ENCODE measurements around the gene PARP1.

Gene PARP1

GRCh38 chr1:226419284-226420029 lies 11.6 kb upstream of the PARP1 start:
- Histone ChIP-seq H3K4me3 (ENCODE audit: low read depth in 1 of 2, low read length in 1 of 2) (no peak overlapping the region), H3K27me3 (peaks cover 67% of the 10 kb centered on the region), H3K4me1 (ENCODE audit: control insufficient read depth in 1 of 2, insufficient read depth in 1 of 2, low read depth in 1 of 2, low read length in 1 of 2) (peaks cover 0 to 15% of the 10 kb centered on the region in 2 experiments), H3K9me3 (no peaks in the 10 kb centered on the region), H3K36me3 (no peaks in the 10 kb centered on the region), H3K27ac (no peak overlapping the region)
- TF ChIP-seq CTCF (IDR thresholded peaks at IDR 0.05): no peak

- Histone ChIP-seq H3K27me3 (peaks cover 67% of the 10 kb centered on the region), H3K9me3 (no peaks in the 10 kb centered on the region), H3K27ac (no peak overlapping the region), H3K36me3 (no peaks in the 10 kb centered on the region), H3K4me3 (ENCODE audit: low read depth in 1 of 2, low read length in 1 of 2) (no peak overlapping the region), H3K4me1 (ENCODE audit: control insufficient read depth in 1 of 2, insufficient read depth in 1 of 2, low read depth in 1 of 2, low read length in 1 of 2) (peaks cover 0 to 15% of the 10 kb centered on the region in 2 experiments)
- no peak for TF ChIP-seq CTCF (IDR thresholded peaks at IDR 0.05)
These were observed 10.1 kb upstream of the PARP1 start for GRCh38 chr1:226417830-226418546.

GRCh38 chr1:226417350-226417749 lies 9.5 kb upstream of the PARP1 start:
- peaks cover 0 to 9% of the 10 kb centered on the region in 2 experiments for H3K4me1 ChIP-seq (ENCODE audit: control insufficient read depth in 1 of 2, insufficient read depth in 1 of 2, low read depth in 1 of 2, low read length in 1 of 2)
- no peak overlapping the region for H3K4me3 ChIP-seq (ENCODE audit: low read depth in 1 of 2, low read length in 1 of 2)
- no peak for TF ChIP-seq CTCF (IDR thresholded peaks at IDR 0.05)
- H3K9me3 ChIP-seq: no peaks in the 10 kb centered on the region
- no peak overlapping the region for H3K27ac ChIP-seq
- peaks cover 73% of the 10 kb centered on the region for H3K27me3 ChIP-seq
- H3K36me3 ChIP-seq: no peaks in the 10 kb centered on the region

GRCh38 chr1:226414098-226414698 lies 6.3 kb upstream of the PARP1 start:
- TF ChIP-seq CTCF (IDR thresholded peaks at IDR 0.05): no peak
- Histone ChIP-seq H3K27ac (no peak overlapping the region), H3K9me3 (no peaks in the 10 kb centered on the region), H3K36me3 (no peaks in the 10 kb centered on the region), H3K27me3 (peaks cover 50% of the 10 kb centered on the region), H3K4me1 (ENCODE audit: control insufficient read depth in 1 of 2, insufficient read depth in 1 of 2, low read depth in 1 of 2, low read length in 1 of 2) (no peaks in the 10 kb centered on the region), H3K4me3 (ENCODE audit: low read depth in 1 of 2, low read length in 1 of 2) (no peak overlapping the region)

GRCh38 chr1:226411619-226412018 lies 3.7 kb upstream of the PARP1 start:
- Histone ChIP-seq H3K27me3 (peaks cover 26% of the 10 kb centered on the region), H3K4me3 (ENCODE audit: low read depth in 1 of 2, low read length in 1 of 2) (no peak overlapping the region), H3K4me1 (ENCODE audit: control insufficient read depth in 1 of 2, insufficient read depth in 1 of 2, low read depth in 1 of 2, low read length in 1 of 2) (peaks cover 8 to 15% of the 10 kb centered on the region in 2 experiments), H3K36me3 (no peaks in the 10 kb centered on the region), H3K9me3 (no peaks in the 10 kb centered on the region), H3K27ac (no peak overlapping the region)
- TF ChIP-seq CTCF (IDR thresholded peaks at IDR 0.05): no peak

Data from neutrophil (primary cell).